SW 1271 (cell line): Measurements from ENCODE around the gene UBE2E1.
"Not testable (repeated sequence)": the region's sequence is repeated elsewhere in the genome, so short reads cannot be mapped to it uniquely, and the experiment has no call there.

Experiments used
- DNase-seq, 2 experiments: peaks; one replicate each; lab custom pipeline; 2025; lab: John Stamatoyannopoulos, UW

Gene UBE2E1

GRCh38 chr3:23916886-23917678, 111.3 kb downstream of the UBE2E1 start, which contains the start of the genes NKIRAS1 and RPL15:
TSS of gene NKIRAS1 (minus strand) at chr3:23916990. CDS start at chr3:23910904, 6,086 bp downstream.
TSS of gene RPL15 (plus strand) at chr3:23917132. CDS start at chr3:23917860, 728 bp downstream.
- peak; percentile 92 to 98 for DNase-seq

- DNase-seq = peak in 1 of 2 experiments; percentile 57
These were observed 112.0 kb downstream of the UBE2E1 start for GRCh38 chr3:23917679-23918303.

DNA sequence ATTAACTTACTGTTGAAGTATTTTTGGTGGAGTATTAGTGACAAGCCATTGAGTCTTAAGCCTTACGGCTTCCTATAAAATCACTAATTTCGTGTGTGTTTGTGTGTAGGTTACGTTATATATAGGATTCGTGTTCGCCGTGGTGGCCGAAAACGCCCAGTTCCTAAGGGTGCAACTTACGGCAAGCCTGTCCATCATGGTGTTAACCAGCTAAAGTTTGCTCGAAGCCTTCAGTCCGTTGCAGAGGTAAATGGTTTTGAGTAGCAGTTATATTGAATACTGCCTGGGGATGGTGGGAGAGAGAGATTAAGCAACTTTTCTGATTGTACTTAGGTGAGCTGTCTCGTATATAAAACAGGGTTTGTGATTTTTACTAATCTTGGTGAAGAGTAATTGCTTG, 112.6 kb downstream of the UBE2E1 start:
- not testable (repeated sequence) for DNase-seq

- no peak for DNase-seq
These were observed 113.9 kb downstream of the UBE2E1 start for GRCh38 chr3:23919628-23920027.

DNA sequence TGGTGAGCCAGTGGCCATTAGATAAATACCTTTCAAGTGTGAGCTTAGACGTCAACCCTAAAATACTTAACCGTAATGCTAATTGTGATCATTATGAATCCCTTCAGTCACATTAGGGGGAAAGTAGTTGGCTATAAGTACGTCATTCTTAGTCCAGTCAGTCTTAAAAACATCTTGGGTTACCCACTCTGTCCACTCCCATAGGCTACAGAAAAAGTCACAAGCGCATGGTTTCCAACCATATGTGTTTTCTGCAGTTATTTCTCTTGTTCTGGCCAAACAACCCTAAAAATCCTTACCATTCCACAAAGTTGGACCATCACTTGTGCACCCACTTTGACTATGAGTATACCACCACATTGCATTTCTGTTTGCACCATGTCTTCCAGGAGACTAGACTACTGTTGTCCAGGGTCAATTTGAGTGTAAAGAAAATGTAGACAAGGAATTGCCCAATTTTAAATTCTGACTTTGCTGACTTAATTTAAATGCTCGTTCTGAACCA, 114.4 kb downstream of the UBE2E1 start:
- DNase-seq = no peak

DNA sequence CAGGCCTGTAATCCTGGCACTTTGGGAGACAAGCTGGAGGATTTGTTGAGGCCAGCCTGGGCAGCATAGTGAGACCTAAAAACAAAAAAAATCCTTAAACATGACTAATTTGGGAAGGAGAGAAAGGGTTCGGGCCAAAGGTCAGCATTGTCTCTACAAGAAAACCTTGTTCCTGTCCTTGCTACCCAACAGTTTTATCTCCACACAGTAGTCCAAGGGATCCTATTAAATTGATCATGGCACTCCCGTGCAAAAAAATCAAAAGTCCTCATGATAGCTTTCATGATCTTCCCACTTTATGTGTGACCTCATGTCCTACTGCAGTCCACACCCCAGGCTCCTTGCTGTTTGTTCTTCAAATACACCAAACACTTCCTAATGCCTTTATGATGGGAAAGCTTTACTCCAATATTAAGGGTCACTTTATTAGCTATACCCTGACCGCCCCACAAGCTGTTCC, 115.3 kb downstream of the UBE2E1 start:
- DNase-seq = no peak

DNA sequence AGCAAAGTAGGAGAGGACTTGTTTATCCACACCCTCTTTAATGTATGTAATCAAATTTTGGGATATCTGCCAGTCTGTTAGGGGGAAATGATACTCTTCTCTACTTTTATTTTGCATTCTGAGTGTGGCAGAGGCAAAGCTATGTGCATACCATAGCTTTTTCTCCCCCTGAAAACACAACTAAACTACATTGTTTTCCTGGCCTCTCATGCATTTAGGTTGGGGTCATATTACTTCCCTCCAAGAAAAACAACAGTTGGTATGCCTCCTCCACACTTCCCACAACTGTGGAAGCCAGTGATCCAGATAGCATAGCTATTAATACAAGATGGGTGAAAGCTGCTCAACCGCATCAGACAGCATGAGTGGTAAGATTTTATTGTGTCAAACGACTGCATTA, 118.0 kb downstream of the UBE2E1 start:
- no peak for DNase-seq

DNA sequence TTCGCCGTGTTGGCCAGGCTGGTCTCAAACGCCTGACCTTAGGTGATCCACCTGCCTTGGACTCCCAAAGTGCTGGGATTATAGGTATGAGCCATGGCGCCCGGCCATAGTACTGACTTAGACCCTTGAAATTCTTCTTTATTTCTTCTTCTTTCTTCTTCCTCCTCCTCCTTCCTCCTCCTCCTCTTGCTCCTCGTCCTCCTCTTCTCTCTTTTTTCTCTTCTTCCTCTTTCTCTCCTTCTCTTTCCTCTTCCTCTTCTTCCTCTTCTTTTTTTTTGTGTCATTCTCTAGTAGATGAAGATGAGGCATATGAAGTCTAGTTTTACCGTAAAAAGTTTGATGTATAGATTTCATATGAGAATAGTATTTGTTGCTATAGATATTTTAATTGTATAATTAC, 120.5 kb downstream of the UBE2E1 start:
- no peak for DNase-seq

- DNase-seq = no peak
These were observed 121.0 kb downstream of the UBE2E1 start for GRCh38 chr3:23926736-23927135.

DNA sequence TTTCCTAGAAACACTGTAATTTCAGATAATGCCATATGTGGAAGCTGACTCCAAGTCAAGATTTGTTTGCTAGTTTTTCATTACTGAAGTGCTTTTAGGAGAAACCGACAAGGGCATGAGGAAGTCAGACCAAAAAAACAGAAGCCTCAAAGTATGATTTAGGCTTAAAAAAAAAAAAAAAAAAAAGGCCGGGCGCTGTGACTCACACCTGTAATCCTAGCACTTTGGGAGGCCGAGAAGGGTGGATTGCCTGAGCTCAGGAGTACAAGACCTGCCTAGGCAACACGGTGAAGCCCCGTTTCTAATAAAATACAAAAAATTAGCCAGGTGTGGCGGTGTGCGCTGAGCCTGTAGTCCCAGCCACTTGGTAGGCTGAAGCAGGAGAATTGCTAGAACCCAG, 122.8 kb downstream of the UBE2E1 start:
- DNase-seq = no peak

DNA sequence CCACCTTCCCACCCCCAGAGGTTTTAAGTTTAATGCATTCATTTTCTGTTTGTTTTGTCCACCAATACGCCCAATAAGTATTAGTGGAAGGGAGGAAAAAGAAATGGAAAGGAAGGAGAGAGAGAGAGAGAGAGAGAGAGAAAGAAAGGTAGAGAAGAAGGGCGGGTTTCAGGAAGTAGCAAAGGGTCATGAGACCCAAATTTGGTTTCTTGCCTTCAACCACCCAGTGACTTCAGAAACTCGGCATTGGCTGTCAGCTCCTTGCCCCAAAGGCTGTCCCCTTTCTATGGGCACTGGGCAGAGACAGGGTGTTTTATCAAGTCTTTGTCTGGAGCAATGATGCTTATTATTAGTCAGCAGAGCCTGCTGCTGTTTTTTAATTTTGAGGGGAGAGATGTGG, 125.8 kb downstream of the UBE2E1 start:
- DNase-seq = no peak

GRCh38 chr3:23932571-23932970, 126.8 kb downstream of the UBE2E1 start:
- DNase-seq = no peak

DNA sequence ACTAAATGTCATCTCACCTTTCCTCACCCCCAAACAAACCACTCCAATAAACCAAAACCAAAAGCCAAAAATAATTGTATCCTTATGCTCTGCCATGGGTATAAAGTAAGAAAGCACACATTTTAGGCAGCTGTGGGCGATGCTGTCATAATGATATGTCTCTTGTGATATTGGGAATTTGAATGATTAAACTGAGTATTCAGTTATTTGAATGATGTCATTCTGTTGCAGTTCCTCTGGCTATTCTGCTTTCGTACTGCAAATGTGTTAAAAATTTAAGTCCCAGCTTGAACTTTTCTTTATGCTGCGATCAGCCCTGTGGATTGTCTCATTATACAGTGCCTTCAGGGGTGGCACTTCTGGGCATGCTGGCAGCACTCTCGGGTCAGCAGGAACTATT, 128.5 kb downstream of the UBE2E1 start:
- no peak for DNase-seq

DNA sequence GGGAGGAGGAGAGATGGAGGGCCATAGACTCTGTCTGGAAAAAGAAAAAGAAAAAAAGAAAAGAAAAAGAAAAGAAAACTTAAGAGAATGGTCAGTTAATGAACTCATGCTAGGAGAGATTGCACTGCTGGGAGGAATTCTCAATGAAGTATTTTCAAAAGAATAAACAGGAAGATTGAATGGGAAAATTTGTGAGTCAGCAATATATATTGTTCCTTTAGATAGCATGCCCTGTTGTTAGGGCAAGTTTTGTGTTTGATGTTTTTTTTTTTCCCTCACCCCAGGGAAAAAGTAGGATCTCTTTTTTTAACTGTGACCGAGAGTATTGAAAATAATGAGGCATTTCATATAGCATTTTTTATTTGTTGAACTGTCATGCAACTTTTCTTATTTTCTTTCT, 131.5 kb downstream of the UBE2E1 start:
- DNase-seq = no peak

GRCh38 chr3:23938688-23939087, 132.9 kb downstream of the UBE2E1 start:
- DNase-seq = no peak

GRCh38 chr3:23940775-23941174, 135.0 kb downstream of the UBE2E1 start:
- DNase-seq = no peak
